ENCODE results near the gene MED4.

The MED4 gene

DNA sequence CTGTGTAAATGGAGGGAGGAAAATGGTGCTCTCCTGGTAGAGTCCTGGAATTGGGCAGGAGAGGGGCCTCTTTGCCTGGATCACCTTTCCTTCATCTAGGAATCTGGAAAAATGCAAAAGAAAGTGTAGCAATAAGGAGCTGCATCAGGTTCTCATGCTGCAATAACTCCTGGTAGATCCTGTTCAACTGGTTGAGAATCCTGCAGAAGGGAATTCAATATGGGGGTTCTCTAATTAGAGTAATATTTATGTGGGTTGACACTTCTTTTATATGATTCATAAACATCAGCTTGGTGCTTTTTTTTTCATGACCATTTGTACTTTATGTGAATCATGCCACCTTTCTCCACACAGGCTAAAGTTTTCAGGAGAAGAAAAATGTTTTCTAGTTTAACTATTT, 66.8 kb downstream of the MED4 start:
- no peak for ATAC-seq

Measured in activated CD4-positive, CD25-positive, alpha-beta regulatory T cell treated with anti-CD3 and anti-CD28 coated beads, Interleukin-2, amount 50 U/mL, for 24 hours (primary cell).